Neuronal stem cell (in vitro differentiated cells): ENCODE results near the gene MAD1L1.

ENCODE experiments used
- DNase-seq: peaks from one replicate; pipeline ENCODE4 v3.0.0-alpha.2; 2013; ENCODE audit warnings: low spot score
- H2AFZ ChIP-seq: one replicate; pipeline ENCODE4 v1.6.1; 2013; ENCODE audit warnings: mild to moderate bottlenecking, low read length, inconsistent platforms
- H2AK5ac ChIP-seq: 2 replicates; pipeline ENCODE4 v1.6.1; 2013; ENCODE audit warnings: low read depth, mild to moderate bottlenecking, inconsistent platforms, low read length, moderate library complexity, mixed read lengths
- H2BK120ac ChIP-seq: 2 replicates; pipeline ENCODE4 v1.6.1; 2013; ENCODE audit warnings: low read depth, mild to moderate bottlenecking, inconsistent platforms, low read length, moderate library complexity, mixed read lengths
- H2BK12ac ChIP-seq: one replicate; pipeline ENCODE4 v1.6.1; 2013; ENCODE audit warnings: low read length, inconsistent platforms
- H2BK15ac ChIP-seq: 2 replicates; pipeline ENCODE4 v1.6.1; 2013; ENCODE audit warnings: mild to moderate bottlenecking, low read length, inconsistent platforms, mixed read lengths
- H2BK5ac ChIP-seq: one replicate; pipeline ENCODE4 v1.6.1; 2013; ENCODE audit warnings: inconsistent platforms, mild to moderate bottlenecking, low read length, moderate library complexity
- H3K14ac ChIP-seq: one replicate; pipeline ENCODE4 v1.6.1; 2013; ENCODE audit warnings: low read length, inconsistent platforms
- H3K18ac ChIP-seq: 2 replicates; pipeline ENCODE4 v1.6.1; 2013; ENCODE audit warnings: low read length, inconsistent platforms
- H3K23ac ChIP-seq: 2 replicates; pipeline ENCODE4 v1.6.1; 2013; ENCODE audit warnings: low read depth, mild to moderate bottlenecking, mixed read lengths, low read length, inconsistent platforms; ENCODE audit not compliant: poor library complexity
- H3K27ac ChIP-seq: replicated peaks from 3 replicates; pipeline ENCODE4 v1.5.1; 2013; ENCODE audit warnings: low read length, inconsistent platforms
- H3K27me3 ChIP-seq, 3 experiments: 2 replicates each; pipeline ENCODE4 v1.6.1; 2013; ENCODE audit warnings: low read length in 3 of 3, mild to moderate bottlenecking in 2 of 3, inconsistent platforms in 1 of 3, low read depth in 1 of 3, mixed read lengths in 1 of 3, moderate library complexity in 1 of 3; ENCODE audit not compliant: control insufficient read depth in 3 of 3, insufficient read depth in 3 of 3
- H3K36me3 ChIP-seq, 2 donors: replicated peaks in 1 of 2; 2 replicates each; pipeline ENCODE4 v1.6.1; 2013; ENCODE audit warnings: low read length in 2 of 2; ENCODE audit not compliant: control insufficient read depth in 2 of 2, insufficient read depth in 2 of 2
- H3K4ac ChIP-seq: 2 replicates; pipeline ENCODE4 v1.6.1; 2013; ENCODE audit warnings: inconsistent platforms, mild to moderate bottlenecking, low read length, moderate library complexity
- H3K4me1 ChIP-seq, 2 donors: 1 replicate in 1 of 2; 2 replicates in 1 of 2; pipeline ENCODE4 v1.6.1; 2013; ENCODE audit warnings: low read length in 2 of 2, low read depth in 1 of 2; ENCODE audit not compliant: control insufficient read depth in 2 of 2, insufficient read depth in 1 of 2
- H3K4me2 ChIP-seq: one replicate; pipeline ENCODE4 v1.6.1; 2013; ENCODE audit warnings: mild to moderate bottlenecking, low read length, inconsistent platforms; ENCODE audit not compliant: insufficient read depth, poor library complexity, severe bottlenecking
- H3K4me3 ChIP-seq, 2 donors: 2 replicates each; pipeline ENCODE4 v1.5.1; 2013; ENCODE audit warnings: low read length in 2 of 2, mild to moderate bottlenecking in 2 of 2, inconsistent platforms in 1 of 2, moderate library complexity in 1 of 2
- H3K79me1 ChIP-seq: one replicate; pipeline ENCODE4 v1.6.1; 2013; ENCODE audit warnings: low read depth, mild to moderate bottlenecking, inconsistent platforms, low read length, moderate library complexity
- H3K9ac ChIP-seq: one replicate; pipeline ENCODE4 v1.6.1; 2013; ENCODE audit warnings: mild to moderate bottlenecking, low read depth, low read length, inconsistent platforms; ENCODE audit not compliant: poor library complexity
- H3K9me3 ChIP-seq, 2 donors: replicated peaks in 1 of 2; 2 replicates each; pipeline versions ENCODE3 to v1.6.1; 2013; ENCODE audit warnings: low read length in 2 of 2, mild to moderate bottlenecking in 2 of 2, inconsistent platforms in 1 of 2, low read depth in 1 of 2, mixed read lengths in 1 of 2, moderate library complexity in 1 of 2; ENCODE audit not compliant: control insufficient read depth in 2 of 2, insufficient read depth in 1 of 2
- H4K8ac ChIP-seq: one replicate; pipeline ENCODE4 v1.6.1; 2013; ENCODE audit warnings: low read depth, mild to moderate bottlenecking, inconsistent platforms, low read length, moderate library complexity
- H4K91ac ChIP-seq: one replicate; pipeline ENCODE4 v1.6.1; 2013; ENCODE audit warnings: low read length, low read depth, mild to moderate bottlenecking, inconsistent platforms; ENCODE audit not compliant: poor library complexity
- WGBS, 2 donors: extraction: QIAGEN DNeasy Blood & Tissue Kit; methylation state at CpG; one replicate each; pipeline ENCODE4 v1.1.7; 2013; ENCODE audit warnings: missing lambda C conversion rate in 2 of 2, mixed read lengths in 1 of 2; ENCODE audit not compliant: insufficient read length in 2 of 2, insufficient replicate concordance in 1 of 2; ENCODE audit errors: extremely low coverage in 2 of 2; 5-methylcytosine and 5-hydroxymethylcytosine counted together

MAD1L1 gene

GRCh38 chr7:2068693-2069471, 163.9 kb downstream of the MAD1L1 start:
- H3K4me2 ChIP-seq, result no peak overlapping the region
- H2BK12ac ChIP-seq, result no peak overlapping the region
- H3K9me3 ChIP-seq, result peaks cover 2 to 3% of the 10 kb centered on the region in 2 donors
- peaks cover 33 to 36% of the 10 kb centered on the region in 2 donors for H3K4me1 ChIP-seq
- peaks cover 12 to 32% of the 10 kb centered on the region in 2 donors for H3K36me3 ChIP-seq
- WGBS, 2 donors, result no CpG with 5 or more reads among the region's 23 CpGs
- H3K9ac ChIP-seq, result no peak overlapping the region
- peak overlapping the region in 1 of 2 donors; percentile 26 for H3K4me3 ChIP-seq
- peak overlapping the region; percentile 90 for H2BK5ac ChIP-seq
- H3K18ac ChIP-seq, result peak overlapping the region; percentile 91
- no peak overlapping the region for H4K8ac ChIP-seq
- H3K14ac ChIP-seq, result no peak overlapping the region
- no peak for DNase-seq
- H3K4ac ChIP-seq, result peak overlapping the region; percentile 80
- peak overlapping the region; percentile 93 for H3K27ac ChIP-seq
- H2AK5ac ChIP-seq, result peak overlapping the region; percentile 93
- H3K27me3 ChIP-seq, result peaks cover 0 to 2% (median 0%) of the 10 kb centered on the region in 3 experiments
- peak overlapping the region; percentile 73 for H2AFZ ChIP-seq
- no peaks in the 10 kb centered on the region for H3K79me1 ChIP-seq
- H2BK120ac ChIP-seq, result peak overlapping the region; percentile 51
- no peak overlapping the region for H3K23ac ChIP-seq
- peak overlapping the region; percentile 65 for H2BK15ac ChIP-seq
- no peak overlapping the region for H4K91ac ChIP-seq

GRCh38 chr7:2066251-2066919, 166.4 kb downstream of the MAD1L1 start:
- Histone ChIP-seq H3K23ac (peak overlapping the region; percentile 74), H3K4ac (no peak overlapping the region), H2BK120ac (no peak overlapping the region), H3K14ac (peak overlapping the region; percentile 77), H4K91ac (no peak overlapping the region), H3K18ac (peak overlapping the region; percentile 76), H3K9me3 (peaks cover 3 to 4% of the 10 kb centered on the region in 2 donors), H2AFZ (no peak overlapping the region), H3K36me3 (peaks cover 18 to 32% of the 10 kb centered on the region in 2 donors), H2BK15ac (no peak overlapping the region), H3K4me1 (peaks cover 29 to 36% of the 10 kb centered on the region in 2 donors), H3K4me2 (no peak overlapping the region), H4K8ac (no peak overlapping the region), H3K79me1 (no peaks in the 10 kb centered on the region), H3K27ac (no peak overlapping the region), H2BK5ac (no peak overlapping the region), H3K4me3 (no peak overlapping the region), H3K9ac (peak overlapping the region; percentile 55), H2AK5ac (peak overlapping the region; percentile 79), H2BK12ac (peak overlapping the region; percentile 78), H3K27me3 (peaks cover 0 to 2% (median 0%) of the 10 kb centered on the region in 3 experiments)
- no peak for DNase-seq
- no CpG with 5 or more reads among the region's 28 CpGs for WGBS, 2 donors

GRCh38 chr7:2065528-2065927, 167.2 kb downstream of the MAD1L1 start:
- Histone ChIP-seq H2BK5ac (no peak overlapping the region), H3K4ac (no peak overlapping the region), H3K4me2 (no peak overlapping the region), H3K79me1 (no peaks in the 10 kb centered on the region), H2BK120ac (no peak overlapping the region), H3K4me3 (no peak overlapping the region), H3K23ac (no peak overlapping the region), H3K36me3 (peaks cover 18 to 32% of the 10 kb centered on the region in 2 donors), H3K9ac (no peak overlapping the region), H4K91ac (no peak overlapping the region), H3K14ac (no peak overlapping the region), H2BK12ac (no peak overlapping the region), H3K18ac (peak overlapping the region; percentile 2), H2BK15ac (no peak overlapping the region), H3K27me3 (peaks cover 0 to 2% (median 0%) of the 10 kb centered on the region in 3 experiments), H3K9me3 (peaks cover 6 to 8% of the 10 kb centered on the region in 2 donors), H3K4me1 (peaks cover 24 to 34% of the 10 kb centered on the region in 2 donors), H3K27ac (no peak overlapping the region), H2AFZ (no peak overlapping the region), H4K8ac (no peak overlapping the region), H2AK5ac (no peak overlapping the region)
- no peak for DNase-seq
- no CpG with 5 or more reads among the region's 13 CpGs for WGBS, 2 donors
